Ascending aorta (tissue), 2 donors: ENCODE measurements around the gene ZNF296. TPM values are rescaled to one million over a fixed set of nuclear protein-coding genes. Genes with fewer than 3 reads are reported as not detected.
"Not testable (repeated sequence)": the region's sequence is repeated elsewhere in the genome, so short reads cannot be mapped to it uniquely, and the experiment has no call there.

Experiments
- DNase-seq, 2 donors: peaks; one replicate each; pipeline ENCODE4 v3.0.0-alpha.2; 2019; ENCODE audit warnings: low spot score in 2 of 2
- H3K27ac ChIP-seq, 2 donors: fragments of 200-600 bp; sonication (generic); one replicate each; pipeline ENCODE4 v1.5.1; 2016 to 2017; ENCODE audit warnings: mild to moderate bottlenecking in 1 of 2
- H3K27me3 ChIP-seq: fragments of 200-600 bp; sonication (generic); one replicate; pipeline ENCODE4 v1.5.1; 2017
- H3K36me3 ChIP-seq, 2 donors: fragments of 200-600 bp; sonication (generic); one replicate each; pipeline ENCODE4 v1.5.1; 2016
- H3K4me1 ChIP-seq, 2 donors: fragments of 200-600 bp; sonication (generic); one replicate each; pipeline ENCODE4 v1.5.1; 2016 to 2017; ENCODE audit warnings: mild to moderate bottlenecking in 1 of 2
- H3K4me3 ChIP-seq, 2 donors: fragments of 200-600 bp; sonication (generic); one replicate each; pipeline ENCODE4 v1.5.1; 2016 to 2017; ENCODE audit warnings: mild to moderate bottlenecking in 1 of 2
- H3K9me3 ChIP-seq, 2 donors: fragments of 200-600 bp; sonication (generic); one replicate each; pipeline ENCODE4 v1.5.1; 2016
- intact Hi-C: fragments of 100-400 bp; cut with DNase I; formaldehyde crosslinking; loops from one replicate; pipeline ENCODE4 v1.15.1; 2023
- total RNA-seq: library from RNA; depleted of rRNA; stranded (reverse); fragments of >200 nt; gene quantifications from one replicate; pipeline ENCODE4 v1.1.0, GENCODE V29; 2016
- TF ChIP-seq, protein P1 (sequence below), 3 experiments: fragments of 200-600 bp in 2 of 3; fragments of 450-650 bp in 1 of 3; sonication (generic) in 2 of 3; IDR thresholded peaks; one replicate each; pipeline ENCODE4 v1.5.1; 2016 to 2019; ENCODE audit warnings: antibody characterized with exemption in 3 of 3, mild to moderate bottlenecking in 1 of 3, moderate library complexity in 1 of 3

Gene ZNF296
- total RNA-seq, 1 donor from 2014 or later: not detected

DNA sequence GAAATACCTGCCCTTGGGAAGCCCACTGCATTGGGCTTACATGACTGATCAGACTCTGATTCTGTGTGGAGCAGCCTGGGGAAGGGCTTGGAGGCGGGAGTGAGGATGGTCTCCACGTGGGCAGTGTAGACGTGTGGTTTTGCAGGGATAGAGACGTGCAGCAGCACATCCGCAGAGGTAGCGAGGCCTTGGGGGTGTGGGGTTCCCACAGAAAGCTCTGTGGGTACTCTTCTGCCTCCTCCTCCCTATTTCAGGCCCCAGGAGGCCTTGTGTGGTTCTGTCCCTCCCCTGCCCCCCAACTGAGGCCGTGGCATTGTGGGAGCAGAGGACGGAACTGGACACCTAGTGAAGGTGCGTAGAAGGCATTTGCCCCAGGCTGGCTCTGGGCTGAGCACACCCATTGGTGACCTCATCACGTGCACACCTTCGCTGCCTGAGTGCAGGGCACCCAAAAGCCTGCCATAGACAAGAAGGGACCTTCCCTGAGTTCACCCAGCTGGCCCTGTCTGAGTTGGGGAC is 45.6 kb upstream of the ZNF296 start:
- no peak for DNase-seq
- Histone ChIP-seq H3K27ac (no peak overlapping the region), H3K4me3 (no peak overlapping the region), H3K27me3 (no peaks in the 10 kb centered on the region), H3K4me1 (no peaks in the 10 kb centered on the region), H3K9me3 (no peaks in the 10 kb centered on the region), H3K36me3 (no peaks in the 10 kb centered on the region)
- intact Hi-C loops: no loop called here
- TF ChIP-seq, protein P1, sequence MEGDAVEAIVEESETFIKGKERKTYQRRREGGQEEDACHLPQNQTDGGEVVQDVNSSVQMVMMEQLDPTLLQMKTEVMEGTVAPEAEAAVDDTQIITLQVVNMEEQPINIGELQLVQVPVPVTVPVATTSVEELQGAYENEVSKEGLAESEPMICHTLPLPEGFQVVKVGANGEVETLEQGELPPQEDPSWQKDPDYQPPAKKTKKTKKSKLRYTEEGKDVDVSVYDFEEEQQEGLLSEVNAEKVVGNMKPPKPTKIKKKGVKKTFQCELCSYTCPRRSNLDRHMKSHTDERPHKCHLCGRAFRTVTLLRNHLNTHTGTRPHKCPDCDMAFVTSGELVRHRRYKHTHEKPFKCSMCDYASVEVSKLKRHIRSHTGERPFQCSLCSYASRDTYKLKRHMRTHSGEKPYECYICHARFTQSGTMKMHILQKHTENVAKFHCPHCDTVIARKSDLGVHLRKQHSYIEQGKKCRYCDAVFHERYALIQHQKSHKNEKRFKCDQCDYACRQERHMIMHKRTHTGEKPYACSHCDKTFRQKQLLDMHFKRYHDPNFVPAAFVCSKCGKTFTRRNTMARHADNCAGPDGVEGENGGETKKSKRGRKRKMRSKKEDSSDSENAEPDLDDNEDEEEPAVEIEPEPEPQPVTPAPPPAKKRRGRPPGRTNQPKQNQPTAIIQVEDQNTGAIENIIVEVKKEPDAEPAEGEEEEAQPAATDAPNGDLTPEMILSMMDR (IDR thresholded peaks at IDR 0.05): no peak

GRCh38 chr19:45119582-45119981 is 43.3 kb upstream of the ZNF296 start:
- Histone ChIP-seq H3K27me3 (no peaks in the 10 kb centered on the region), H3K27ac (no peak overlapping the region), H3K4me1 (no peaks in the 10 kb centered on the region), H3K36me3 (no peaks in the 10 kb centered on the region), H3K9me3 (no peaks in the 10 kb centered on the region), H3K4me3 (no peak overlapping the region)
- DNase-seq: no peak
- TF ChIP-seq, protein P1 (IDR thresholded peaks at IDR 0.05): no peak
- intact Hi-C loops: no loop called here

GRCh38 chr19:45118591-45119355 is 42.5 kb upstream of the ZNF296 start:
- DNase-seq, H3K9me3 ChIP-seq, intact Hi-C loops, H3K36me3 ChIP-seq, H3K4me1 ChIP-seq, H3K27ac ChIP-seq, H3K4me3 ChIP-seq, H3K27me3 ChIP-seq: not testable (repeated sequence)

GRCh38 chr19:45118106-45118505 is 41.8 kb upstream of the ZNF296 start:
- H3K27me3 ChIP-seq: no peaks in the 10 kb centered on the region
- H3K4me3 ChIP-seq: no peak overlapping the region
- intact Hi-C loops: no loop called here
- H3K36me3 ChIP-seq: no peaks in the 10 kb centered on the region
- no peak for DNase-seq
- H3K9me3 ChIP-seq: no peaks in the 10 kb centered on the region
- TF ChIP-seq, protein P1 (IDR thresholded peaks at IDR 0.05): no peak
- no peaks in the 10 kb centered on the region for H3K4me1 ChIP-seq
- no peak overlapping the region for H3K27ac ChIP-seq

DNA sequence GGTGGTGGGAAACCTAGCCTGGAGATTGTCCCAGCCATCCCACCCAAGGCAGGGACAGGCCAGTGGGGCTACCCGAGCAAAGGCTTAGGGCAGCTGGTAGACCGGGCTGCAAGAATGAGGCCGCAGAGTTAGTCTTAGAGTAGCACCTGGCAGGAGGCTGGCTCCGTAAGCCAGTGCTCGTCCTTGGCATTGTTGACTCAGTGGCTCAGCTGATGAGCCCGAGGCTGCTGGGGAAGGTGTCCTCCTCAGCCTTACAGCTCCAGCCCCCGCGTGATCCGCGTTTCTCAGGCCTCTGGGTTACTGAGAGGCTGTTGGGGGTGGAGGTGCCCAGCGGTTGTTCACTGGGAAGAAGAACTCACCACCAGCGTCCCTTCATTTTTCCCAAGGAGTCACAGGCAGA is 41.4 kb upstream of the ZNF296 start:
- Histone ChIP-seq H3K27me3 (no peaks in the 10 kb centered on the region), H3K36me3 (no peaks in the 10 kb centered on the region), H3K27ac (no peak overlapping the region), H3K4me1 (no peaks in the 10 kb centered on the region), H3K9me3 (no peaks in the 10 kb centered on the region), H3K4me3 (no peak overlapping the region)
- TF ChIP-seq, protein P1 (IDR thresholded peaks at IDR 0.05): no peak
- DNase-seq: no peak
- intact Hi-C loops: no loop called here

- H3K36me3 ChIP-seq: no peaks in the 10 kb centered on the region
- no peaks in the 10 kb centered on the region for H3K27me3 ChIP-seq
- TF ChIP-seq, protein P1 (IDR thresholded peaks at IDR 0.05): no peak
- no peaks in the 10 kb centered on the region for H3K4me1 ChIP-seq
- no peak overlapping the region for H3K27ac ChIP-seq
- H3K4me3 ChIP-seq: no peak overlapping the region
- no peaks in the 10 kb centered on the region for H3K9me3 ChIP-seq
- intact Hi-C loops: no loop called here
- no peak for DNase-seq
Observed at GRCh38 chr19:45117167-45117594, 40.9 kb upstream of the ZNF296 start.
